Forelimb muscle (tissue), 1 donor: ENCODE data around the gene CALN1. TPM values are rescaled to one million over a fixed set of nuclear protein-coding genes. Genes with fewer than 3 reads are reported as not detected.

Experiments used
- DNase-seq: peaks from one replicate; pipeline ENCODE4 v3.0.0-alpha.2; 2013; ENCODE audit warnings: low read depth
- polyA plus RNA-seq: library from polyadenylated mRNA; unstranded; fragments of 120-200 nt; gene quantifications from one replicate; pipeline ENCODE4 v1.2.1, GENCODE V29; 2013; ENCODE audit not compliant: insufficient read length

The CALN1 gene
- polyA plus RNA-seq, 1 donor: 1.6 TPM

- no peak for DNase-seq
Measured at GRCh38 chr7:72039460-72039859, 372.7 kb downstream of the CALN1 start.

- DNase-seq: no peak
Measured at GRCh38 chr7:72038022-72038732, 374.0 kb downstream of the CALN1 start.

GRCh38 chr7:72037516-72037915, 374.6 kb downstream of the CALN1 start:
- no peak for DNase-seq

- no peak for DNase-seq
Measured at GRCh38 chr7:72035266-72035665, 376.9 kb downstream of the CALN1 start.

GRCh38 chr7:72032934-72033333, 379.2 kb downstream of the CALN1 start:
- no peak for DNase-seq

GRCh38 chr7:72030994-72031667, 381.0 kb downstream of the CALN1 start:
- no peak for DNase-seq

- DNase-seq: no peak
Measured at GRCh38 chr7:72028267-72028666, 383.9 kb downstream of the CALN1 start.

- DNase-seq: no peak
Measured at GRCh38 chr7:72025381-72025960, 386.7 kb downstream of the CALN1 start.

- DNase-seq: no peak
Measured at GRCh38 chr7:72023926-72024325, 388.2 kb downstream of the CALN1 start.

- no peak for DNase-seq
Measured at GRCh38 chr7:72021716-72022115, 390.4 kb downstream of the CALN1 start.

GRCh38 chr7:72020311-72020710, 391.8 kb downstream of the CALN1 start:
- DNase-seq: no peak

- no peak for DNase-seq
Measured at GRCh38 chr7:72019436-72019835, 392.7 kb downstream of the CALN1 start.

GRCh38 chr7:72017756-72018155, 394.4 kb downstream of the CALN1 start:
- DNase-seq: no peak

GRCh38 chr7:72016574-72016973, 395.6 kb downstream of the CALN1 start:
- DNase-seq: no peak

GRCh38 chr7:72015136-72015535, 397.0 kb downstream of the CALN1 start:
- no peak for DNase-seq

GRCh38 chr7:72007018-72007417, 405.1 kb downstream of the CALN1 start:
- DNase-seq: no peak

- DNase-seq: no peak
Measured at GRCh38 chr7:72003236-72003635, 408.9 kb downstream of the CALN1 start.

GRCh38 chr7:71996141-71996540, 416.0 kb downstream of the CALN1 start:
- no peak for DNase-seq

- DNase-seq: no peak
Measured at GRCh38 chr7:71995111-71995510, 417.0 kb downstream of the CALN1 start.

GRCh38 chr7:71991586-71991985, 420.6 kb downstream of the CALN1 start:
- no peak for DNase-seq

- no peak for DNase-seq
Measured at GRCh38 chr7:71990138-71990462, 422.0 kb downstream of the CALN1 start.

GRCh38 chr7:71988201-71988600, 423.9 kb downstream of the CALN1 start:
- DNase-seq: no peak

- no peak for DNase-seq
Measured at GRCh38 chr7:71987200-71987767, 424.9 kb downstream of the CALN1 start.
